ENCODE measurements around the gene CDIP1. TPM values are rescaled to one million over a fixed set of nuclear protein-coding genes. Genes with fewer than 3 reads are reported as not detected.
A peak's percentile ranks its signal among the peaks of the same experiment; 100 is the strongest.

The CDIP1 gene
- total and polyA plus RNA-seq, 9 of the 15 experiments (the other 6 are each of a cell fraction or from before 2014, with no cell fraction given): 0.29 TPM; not detected in 8

DNA sequence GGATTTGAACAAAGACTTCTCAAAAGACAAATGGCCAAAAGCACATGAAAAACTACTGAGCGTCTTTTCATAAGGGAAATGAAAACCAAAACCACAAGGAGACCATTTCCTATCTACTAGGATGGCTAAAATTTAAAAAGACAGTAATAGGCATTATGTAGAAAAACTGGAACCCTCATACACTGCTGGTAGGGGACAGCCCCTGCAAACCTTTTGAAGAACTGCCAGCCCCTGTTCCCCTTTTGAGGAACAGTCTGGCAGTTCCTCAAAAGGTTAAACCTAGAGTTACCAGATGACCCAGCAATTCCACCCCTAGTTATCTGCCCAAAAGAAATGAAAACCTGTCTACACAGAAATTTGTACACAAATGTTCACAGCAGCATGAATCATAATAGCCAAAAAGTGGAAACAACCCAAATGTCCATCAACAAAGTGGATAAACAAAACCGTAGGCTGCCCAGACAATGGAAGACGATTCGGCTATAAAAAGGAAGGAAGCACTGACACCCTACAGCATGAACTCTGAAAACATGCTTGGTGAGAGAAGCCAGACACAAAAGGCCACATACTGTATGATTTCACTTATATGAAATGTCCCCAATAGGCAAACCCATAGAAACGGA lies 22.9 kb downstream of the CDIP1 start:
- intact Hi-C loops (cut with micrococcal nuclease): no loop called here
- CTCF ChIA-PET (ENCODE audit: low intra/inter-chr PET ratio): no interaction called here

More for the DNA sequence above, 22.9 kb downstream of the CDIP1 start:
- no peak for DNase-seq (ENCODE audit: extremely low read depth in 1 of 4, low spot score in 3 of 4)
- Histone ChIP-seq H3K79me2 (ENCODE audit: control insufficient read depth, insufficient read depth, low read length) (no peaks in the 10 kb centered on the region), H3K9me3 (replicated peaks; ENCODE audit: control insufficient read depth, insufficient read depth, low read depth, low read length) (no peaks in the 10 kb centered on the region), H3K9ac (ENCODE audit: insufficient read depth in 1 of 2, low read depth in 2 of 2, low read length in 2 of 2) (no peak overlapping the region), H3K27me3 (ENCODE audit: control insufficient read depth in 2 of 2, insufficient read depth in 2 of 2, low read length in 2 of 2) (no peaks in the 10 kb centered on the region), H4K20me1 (replicated peaks; ENCODE audit: control insufficient read depth, insufficient read depth, low read length) (no peaks in the 10 kb centered on the region), H3K4me3 (no peak overlapping the region), H3K36me3 (ENCODE audit: control insufficient read depth, insufficient read depth, low read length) (peaks cover 25% of the 10 kb centered on the region; the same call in 1 of the 3 replicates), H2AFZ (ENCODE audit: low read depth, low read length) (no peak overlapping the region), H3K27ac (ENCODE audit: extremely low read depth, low read depth, low read length) (no peak overlapping the region), H3K4me2 (ENCODE audit: insufficient read depth, low read length) (no peak overlapping the region), H3K9me1 (ENCODE audit: control insufficient read depth, insufficient read depth, low read length) (no peaks in the 10 kb centered on the region), H3K4me1 (replicated peaks in 1 of 2; ENCODE audit: control insufficient read depth in 2 of 2, insufficient read depth in 2 of 2, low read length in 2 of 2) (peaks cover 0 to 14% of the 10 kb centered on the region in 2 experiments; a peak in 2 of 5 replicates)
- POLR2A ChIA-PET: no interaction called here
- BruUV-seq (replicated peaks): no TSS peak
- no peak for FAIRE-seq
- TF ChIP-seq, protein P1, sequence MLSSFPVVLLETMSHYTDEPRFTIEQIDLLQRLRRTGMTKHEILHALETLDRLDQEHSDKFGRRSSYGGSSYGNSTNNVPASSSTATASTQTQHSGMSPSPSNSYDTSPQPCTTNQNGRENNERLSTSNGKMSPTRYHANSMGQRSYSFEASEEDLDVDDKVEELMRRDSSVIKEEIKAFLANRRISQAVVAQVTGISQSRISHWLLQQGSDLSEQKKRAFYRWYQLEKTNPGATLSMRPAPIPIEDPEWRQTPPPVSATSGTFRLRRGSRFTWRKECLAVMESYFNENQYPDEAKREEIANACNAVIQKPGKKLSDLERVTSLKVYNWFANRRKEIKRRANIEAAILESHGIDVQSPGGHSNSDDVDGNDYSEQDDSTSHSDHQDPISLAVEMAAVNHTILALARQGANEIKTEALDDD (IDR thresholded peaks at IDR 0.05): peak; percentile 90
- peak; percentile 97 for TF ChIP-seq SPI1 (IDR thresholded peaks at IDR 0.05; ENCODE audit: borderline replicate concordance, low read depth, low read length)
- no peak for TF ChIP-seq HCFC1 (IDR thresholded peaks at IDR 0.05; ENCODE audit: low read depth, low read length)
- peak; percentile 47; the same call in 1 of the 2 replicates for TF ChIP-seq NFE2 (IDR thresholded peaks at IDR 0.05; ENCODE audit: low read depth)
- TF ChIP-seq PKNOX1 (IDR thresholded peaks at IDR 0.05): 0 out of 2 replicates have a peak, but pooled peaks have one; percentile 6
- in situ Hi-C loops (cut with MboI): loop anchor here (10.0 kb wide), 1 partner anchor 439 kb away; the partner anchor contains the start of gene SEC14L5
- WGBS (ENCODE audit: insufficient coverage, low coverage, missing lambda C conversion rate): 60% methylated on average over 5 of the region's 5 CpGs
- no peak for ATAC-seq
